Activated T-cell treated with anti-CD3 and anti-CD28 coated beads for 24 hours (primary cell): Measurements from ENCODE around the gene PHYHIPL.
"Not testable (repeated sequence)": the region's sequence is repeated elsewhere in the genome, so short reads cannot be mapped to it uniquely, and the experiment has no call there.

ENCODE experiments used
- DNase-seq: peaks from one replicate; pipeline ENCODE4 v3.0.0-alpha.2; 2020; ENCODE audit warnings: low read depth

PHYHIPL gene

DNA sequence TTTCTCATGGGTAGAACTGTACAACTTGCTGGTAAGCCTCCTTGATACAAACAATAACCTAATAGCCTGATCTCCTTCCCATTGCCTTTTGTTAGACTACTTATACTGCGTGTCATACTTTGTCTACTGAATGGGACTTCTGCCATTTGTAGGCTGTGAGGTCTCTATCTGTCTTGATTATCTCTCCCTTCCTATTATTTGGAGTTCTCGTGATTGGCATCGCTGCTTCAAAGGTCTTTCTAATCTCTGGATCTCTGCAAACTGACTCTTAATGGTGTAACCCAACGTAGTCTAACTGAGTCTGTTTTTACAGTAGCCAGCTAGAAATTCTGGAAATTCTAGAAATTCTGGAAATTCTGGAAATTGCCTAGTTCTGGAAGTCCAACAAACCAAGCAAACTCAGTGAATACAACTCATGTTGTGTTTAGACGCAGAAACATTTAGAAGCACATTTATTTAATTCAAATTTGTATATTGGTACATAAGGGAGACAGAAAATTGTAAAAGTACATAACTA lies 29.8 kb downstream of the PHYHIPL start:
- DNase-seq: no peak

- DNase-seq: no peak
Measured at GRCh38 chr10:59212301-59212798, 35.9 kb downstream of the PHYHIPL start.

DNA sequence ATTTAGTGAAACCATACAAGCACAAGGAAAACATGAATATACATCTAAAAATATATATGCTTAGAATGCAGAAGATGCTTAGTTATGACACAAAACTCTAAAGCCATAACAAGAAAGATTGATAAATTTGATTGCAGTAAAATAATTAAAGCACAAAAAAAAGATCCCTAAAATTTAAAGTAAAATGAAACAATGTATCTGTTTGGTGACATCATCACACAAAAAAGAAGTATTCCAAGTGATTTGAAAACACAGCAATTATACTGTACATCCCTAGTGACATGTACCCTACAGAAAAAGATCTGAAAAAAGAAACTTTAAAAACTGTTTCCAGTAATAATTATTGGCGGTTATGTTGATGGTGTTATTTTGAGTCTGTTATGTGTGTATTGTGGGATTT lies 37.7 kb downstream of the PHYHIPL start:
- no peak for DNase-seq

DNA sequence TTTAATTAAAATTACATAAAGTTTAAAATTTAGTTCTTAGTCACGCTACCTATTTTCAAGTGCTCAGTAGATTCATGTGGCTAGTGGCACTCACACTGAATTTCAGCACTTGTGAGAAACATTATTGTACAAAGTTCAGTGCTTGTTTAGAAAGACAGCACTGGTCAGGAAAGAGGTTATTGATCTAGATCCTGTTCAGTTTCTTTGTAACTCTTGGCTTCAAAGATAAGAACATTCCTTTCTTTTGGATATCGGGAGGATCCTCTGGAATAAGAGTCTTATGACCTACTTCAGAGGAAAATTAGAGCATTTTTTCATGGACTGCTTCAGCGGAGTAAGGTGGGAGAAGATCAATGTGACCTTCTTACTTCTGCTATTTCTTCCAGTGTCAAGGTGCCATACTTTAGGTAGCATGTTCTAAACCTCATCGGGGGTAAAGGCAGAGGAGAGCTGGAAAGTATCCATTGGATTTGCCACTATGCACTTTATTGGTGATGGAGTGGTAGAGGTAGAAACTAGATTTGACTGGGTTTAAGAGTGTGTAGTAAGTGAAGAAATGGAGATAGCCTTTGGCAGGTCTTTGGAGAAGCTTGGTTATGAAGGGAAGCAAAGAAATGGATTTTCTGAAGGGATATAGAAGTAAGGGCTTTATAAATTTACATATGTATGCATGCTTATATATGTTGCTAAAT lies 39.9 kb downstream of the PHYHIPL start:
- no peak for DNase-seq

- no peak for DNase-seq
Measured at GRCh38 chr10:59222788-59223187, 46.3 kb downstream of the PHYHIPL start.

DNA sequence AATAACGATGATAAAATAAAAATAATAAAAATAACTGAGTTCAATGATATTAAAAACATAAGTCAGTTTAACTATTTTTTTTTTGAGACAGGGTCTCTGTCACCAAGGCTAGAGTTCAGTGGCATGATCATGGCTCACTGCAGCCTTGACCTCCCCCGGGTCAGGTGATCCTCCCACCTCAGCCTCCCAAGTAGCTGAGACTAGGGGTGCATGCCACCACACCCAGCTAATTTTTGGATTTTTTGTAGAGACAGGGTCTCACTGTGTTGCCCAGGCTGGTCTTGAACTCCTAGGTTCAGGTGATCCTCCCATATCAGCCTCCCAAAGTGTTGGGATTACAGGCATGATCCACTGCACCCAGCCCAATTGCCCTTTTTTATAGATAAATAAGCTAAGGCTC lies 47.2 kb downstream of the PHYHIPL start:
- DNase-seq: not testable (repeated sequence)

GRCh38 chr10:59225211-59225610 lies 48.8 kb downstream of the PHYHIPL start:
- DNase-seq: no peak

DNA sequence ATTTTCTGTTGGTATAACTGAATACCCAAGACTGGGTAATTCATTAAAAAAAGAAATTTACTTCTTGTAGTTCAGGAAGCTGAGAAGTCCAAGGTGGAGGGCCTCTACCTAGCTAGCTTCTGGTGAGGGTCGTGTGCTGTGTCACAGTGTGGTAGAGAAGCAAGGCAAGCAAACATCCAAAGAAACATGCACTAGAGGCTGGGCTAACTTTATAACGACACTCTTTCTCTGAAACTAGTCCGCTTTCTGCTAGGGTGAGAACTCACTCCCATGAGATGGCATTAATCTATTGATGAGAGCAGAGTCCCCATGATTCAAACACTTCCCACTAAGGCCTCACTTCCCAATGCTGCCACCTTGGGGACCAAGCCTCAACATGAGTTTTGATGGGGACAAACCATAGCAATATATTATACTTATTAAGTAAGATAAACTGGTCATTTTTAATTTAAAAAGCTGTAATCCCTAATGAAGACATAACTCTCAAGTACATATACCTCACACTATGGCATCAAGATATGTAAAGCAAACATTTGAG lies 50.8 kb downstream of the PHYHIPL start:
- no peak for DNase-seq

GRCh38 chr10:59229441-59229840 lies 53.0 kb downstream of the PHYHIPL start:
- DNase-seq: no peak

DNA sequence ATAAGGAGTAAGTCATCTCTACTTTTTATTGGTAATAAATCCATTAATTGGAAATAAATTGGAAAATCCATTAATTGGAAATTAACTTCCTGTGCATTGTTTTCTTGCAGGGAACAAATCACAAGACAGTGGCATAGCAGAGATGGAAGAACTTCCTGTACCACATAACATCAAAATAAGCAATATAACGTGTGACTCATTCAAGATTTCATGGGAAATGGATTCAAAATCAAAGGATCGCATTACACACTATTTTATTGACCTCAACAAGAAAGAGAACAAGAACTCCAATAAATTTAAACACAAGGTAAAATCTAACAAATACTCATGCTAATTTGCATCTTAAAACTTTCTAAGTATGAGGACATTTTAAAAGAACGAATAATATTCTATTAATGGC lies 57.8 kb downstream of the PHYHIPL start:
- DNase-seq: no peak

DNA sequence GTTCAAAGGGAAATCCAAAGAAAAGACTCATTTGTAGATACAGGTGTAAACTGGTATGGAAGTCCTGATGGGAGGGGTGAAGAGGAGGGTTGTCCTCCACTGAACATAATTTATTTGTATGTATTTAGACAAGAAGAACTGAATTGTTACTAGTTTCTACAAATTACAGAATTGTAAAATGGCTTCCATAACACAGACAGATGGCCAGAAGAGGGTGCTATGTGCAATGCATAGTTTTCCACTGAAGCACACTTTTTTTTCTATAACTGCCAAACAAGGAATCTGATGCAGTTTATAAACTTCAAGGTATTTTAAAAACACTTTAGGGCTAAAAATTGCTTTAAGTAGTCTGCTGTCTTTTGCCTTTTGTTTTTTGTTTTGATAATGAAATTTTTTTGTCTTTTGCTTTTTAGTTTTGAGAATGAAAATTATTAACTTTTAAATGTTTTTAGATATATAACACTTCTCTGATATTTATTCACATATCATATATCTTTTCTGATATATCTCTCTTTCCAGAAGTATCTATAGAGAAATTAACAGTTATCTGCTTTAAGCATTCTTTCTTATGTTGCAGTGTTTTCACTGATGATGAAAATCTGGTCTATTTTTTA lies 58.5 kb downstream of the PHYHIPL start:
- no peak for DNase-seq

DNA sequence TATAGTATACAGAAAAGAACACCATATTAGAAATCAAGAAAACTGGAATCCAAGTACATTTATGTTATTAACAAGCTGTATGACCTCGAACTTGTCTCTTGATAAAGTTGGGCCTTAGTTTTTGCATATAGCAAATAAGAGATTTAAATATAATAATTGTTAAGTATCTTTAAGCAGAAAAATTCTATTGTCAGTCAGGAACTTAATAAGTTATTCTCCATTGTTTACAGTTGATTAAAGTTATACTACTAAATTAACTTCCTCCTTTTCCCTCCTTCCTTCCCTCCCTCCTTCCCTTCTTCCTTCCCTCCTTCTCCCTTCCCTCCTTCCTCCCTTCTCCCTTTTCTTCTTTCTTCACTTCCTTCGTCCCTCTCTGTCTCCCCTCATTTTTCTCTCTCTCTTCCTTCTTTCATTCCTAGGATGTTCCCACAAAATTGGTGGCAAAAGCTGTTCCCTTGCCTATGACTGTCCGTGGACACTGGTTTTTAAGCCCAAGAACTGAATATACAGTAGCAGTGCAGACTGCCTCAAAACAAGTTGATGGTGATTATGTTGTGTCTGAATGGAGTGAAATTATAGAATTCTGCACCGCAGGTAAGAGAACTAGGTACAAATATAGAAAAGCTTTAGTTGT lies 59.7 kb downstream of the PHYHIPL start:
- no peak for DNase-seq

GRCh38 chr10:59237775-59238174 lies 61.3 kb downstream of the PHYHIPL start:
- no peak for DNase-seq

DNA sequence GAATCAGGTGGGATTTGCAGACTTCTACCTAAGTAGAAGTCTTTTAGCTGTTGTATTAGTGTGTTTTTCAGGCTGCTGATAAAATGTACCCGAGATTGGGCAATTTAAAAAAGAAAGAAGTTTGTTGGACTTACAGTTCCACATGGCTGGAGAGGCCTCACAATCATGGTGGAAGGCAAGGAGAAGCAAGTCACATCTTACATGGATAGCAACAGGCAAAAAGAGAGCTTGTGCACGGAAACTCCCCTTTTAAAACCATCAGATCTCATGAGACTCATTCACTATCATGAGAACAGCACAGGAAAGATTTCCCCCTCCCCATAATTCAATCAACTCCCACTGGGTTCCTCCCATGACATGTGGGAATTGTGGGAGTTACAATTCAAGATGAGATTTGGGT lies 62.7 kb downstream of the PHYHIPL start:
- not testable (repeated sequence) for DNase-seq

DNA sequence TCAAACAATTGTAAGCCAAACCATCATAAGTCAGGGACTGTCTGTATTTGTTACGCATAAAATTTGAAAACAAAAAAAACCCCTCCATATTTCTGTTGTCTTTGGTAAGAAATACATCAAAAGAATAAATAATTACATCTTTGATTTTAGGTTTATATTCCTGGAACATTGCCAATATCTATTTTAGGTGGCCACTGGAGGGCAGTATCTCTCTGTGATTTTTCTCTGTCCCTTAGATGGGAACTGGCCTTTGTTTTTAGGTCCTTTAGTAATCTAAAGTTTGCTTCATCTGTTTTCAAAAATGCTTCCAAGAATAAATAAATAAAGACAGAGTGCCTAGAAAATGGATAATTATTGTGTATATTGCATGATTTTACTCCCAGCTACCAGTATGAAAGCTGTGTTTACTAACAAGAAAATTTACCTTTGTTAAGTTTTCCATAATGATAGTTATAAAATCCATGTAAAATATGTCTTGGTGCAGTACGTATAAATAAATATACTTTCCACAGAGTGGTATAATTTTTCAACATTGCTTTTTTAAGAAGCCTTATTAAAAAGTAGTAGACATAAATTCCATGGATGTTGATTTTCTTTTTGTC lies 64.2 kb downstream of the PHYHIPL start:
- no peak for DNase-seq

- DNase-seq: no peak
Measured at GRCh38 chr10:59242057-59242456, 65.6 kb downstream of the PHYHIPL start.

DNA sequence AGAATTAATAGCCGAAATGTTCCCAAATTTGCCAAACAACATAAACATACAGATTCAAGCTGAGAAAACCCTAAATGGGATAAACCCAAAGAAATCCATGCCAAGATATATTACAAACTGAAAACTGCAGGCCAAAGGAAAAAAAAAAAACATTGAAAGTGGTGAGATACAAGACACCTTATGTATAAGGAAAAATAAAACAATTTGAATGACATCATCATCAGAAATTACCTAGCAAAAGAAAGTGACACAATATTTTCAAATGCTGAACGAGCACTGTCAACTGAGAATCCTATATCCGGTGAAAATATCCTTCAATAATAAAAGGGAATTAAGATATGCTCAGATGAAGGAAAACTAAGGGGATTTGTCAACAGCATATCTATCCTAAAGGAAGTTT lies 66.5 kb downstream of the PHYHIPL start:
- no peak for DNase-seq

DNA sequence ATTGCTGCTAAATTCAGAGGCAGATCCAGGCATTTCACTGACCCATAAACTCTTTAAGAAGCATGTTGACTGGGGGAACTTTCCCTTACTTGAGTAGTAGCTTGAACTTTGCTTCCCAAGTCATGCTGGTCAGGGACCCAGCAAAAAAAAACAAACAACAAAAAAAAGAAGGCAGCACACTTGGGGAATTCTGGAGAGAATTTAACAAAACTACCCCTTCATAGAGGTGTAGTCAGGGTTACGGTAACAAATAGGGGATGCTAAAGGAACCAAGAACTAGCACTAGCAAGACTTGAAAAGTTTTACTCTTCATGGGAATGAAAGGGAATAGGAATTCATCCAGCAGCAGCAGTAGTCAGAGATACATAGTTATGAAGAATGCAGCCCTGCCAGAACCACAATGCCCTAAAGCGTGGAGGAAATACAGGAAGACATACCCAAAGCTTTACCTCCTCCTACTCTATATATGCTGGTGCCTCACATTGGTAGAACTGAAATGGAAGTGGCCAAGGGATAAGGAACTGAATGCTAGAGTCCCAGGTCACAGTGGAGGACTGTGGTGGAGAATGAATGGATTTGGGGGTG lies 67.3 kb downstream of the PHYHIPL start:
- DNase-seq: no peak

DNA sequence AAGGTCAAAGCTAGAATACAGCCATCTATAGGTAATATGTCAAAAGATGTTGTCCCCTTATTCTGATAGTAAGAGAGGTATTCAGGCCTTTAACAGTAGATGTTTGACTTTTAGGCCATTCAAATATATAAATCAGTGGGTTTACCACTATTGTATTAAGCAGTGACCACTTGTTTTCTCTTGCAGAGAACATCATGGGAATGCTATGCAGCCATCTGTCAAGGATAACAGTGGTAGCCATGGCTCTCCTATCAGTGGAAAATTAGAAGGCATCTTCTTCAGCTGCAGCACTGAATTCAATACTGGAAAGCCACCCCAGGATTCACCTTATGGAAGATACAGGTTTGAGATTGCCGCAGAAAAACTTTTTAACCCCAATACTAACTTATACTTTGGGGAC lies 68.4 kb downstream of the PHYHIPL start:
- DNase-seq: no peak

GRCh38 chr10:59245686-59246085 lies 69.2 kb downstream of the PHYHIPL start:
- DNase-seq: no peak

DNA sequence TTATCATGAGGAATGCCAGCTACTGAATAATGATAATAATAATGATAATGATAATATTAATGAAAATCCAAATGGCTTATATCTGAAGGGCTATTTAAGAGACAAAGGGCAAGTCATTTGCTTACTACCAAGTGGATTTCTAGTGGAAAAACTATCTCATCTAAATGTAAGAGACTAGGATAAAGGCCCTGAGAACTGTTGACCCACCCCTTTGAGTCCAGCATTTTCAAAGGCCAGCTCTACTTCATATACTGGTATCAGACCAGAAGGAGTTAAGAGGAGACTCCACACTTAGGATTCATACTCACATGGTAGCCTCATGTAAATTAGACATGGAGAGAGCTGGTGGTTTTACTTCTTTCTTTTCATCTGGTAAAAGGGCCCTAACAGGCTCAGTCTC lies 76.0 kb downstream of the PHYHIPL start:
- DNase-seq: no peak

DNA sequence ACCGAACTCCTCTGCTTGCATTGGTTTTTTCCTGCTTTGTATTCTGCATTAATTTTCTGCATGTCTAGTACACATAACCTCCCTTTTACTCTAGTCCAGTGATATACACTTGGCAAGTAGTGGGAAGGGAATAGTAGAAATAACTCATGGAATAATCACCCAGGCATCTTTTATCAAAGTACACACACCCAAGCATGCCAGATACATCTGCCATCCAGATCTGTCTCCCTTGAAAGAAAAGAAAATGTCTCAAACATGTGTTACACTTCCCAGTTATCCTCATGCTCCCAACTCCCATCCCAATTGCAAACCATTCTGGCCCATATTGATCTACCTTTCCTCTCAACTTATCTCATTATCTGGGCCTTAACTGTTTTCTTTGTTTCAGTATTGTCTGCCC lies 79.0 kb downstream of the PHYHIPL start:
- no peak for DNase-seq
